Measurements from ENCODE around the gene HRH4. TPM values are rescaled to one million over a fixed set of nuclear protein-coding genes. Genes with fewer than 3 reads are reported as not detected.

The HRH4 gene
- total and polyA plus RNA-seq, 7 donors: 0.04 to 0.21 (median 0.08) TPM; not detected in 3

DNA sequence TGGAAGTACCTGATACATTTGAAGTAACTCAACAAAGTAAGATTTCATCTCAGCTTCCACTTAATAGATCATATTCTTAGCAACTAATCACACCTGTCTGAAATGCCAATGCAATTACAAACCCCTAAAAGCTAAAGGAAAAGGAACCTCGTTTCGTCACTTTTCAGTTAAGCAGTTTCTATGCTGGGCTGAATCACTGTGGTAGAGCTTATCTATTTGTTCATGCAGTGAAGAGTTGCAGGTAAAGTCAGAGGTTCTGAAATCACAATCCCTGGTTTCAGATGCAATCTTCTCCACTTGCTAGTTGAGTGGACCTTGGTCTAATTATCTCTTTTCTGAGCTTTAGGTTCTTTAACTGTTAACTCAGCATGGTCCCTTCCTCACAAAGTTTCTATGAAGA is 6.3 kb downstream of the HRH4 start:
- TF ChIP-seq CTCF (IDR thresholded peaks at IDR 0.05): no peak
- no peaks in the 10 kb centered on the region for H3K36me3 ChIP-seq (ENCODE audit: insufficient read depth in 1 of 2, low read depth in 1 of 2)
- intact Hi-C loops (cut with DNase I): no loop called here
- no peaks in the 10 kb centered on the region for H3K9me3 ChIP-seq
- no peak overlapping the region for H3K27ac ChIP-seq
- 75 to 84% (median 81%) methylated on average over 2 of the region's 2 CpGs for WGBS, 3 donors
- no peaks in the 10 kb centered on the region for H3K27me3 ChIP-seq (ENCODE audit: insufficient read depth in 3 of 3, low read length in 2 of 3)
- DNase-seq (no peak), ATAC-seq (no peak)
- no peak overlapping the region for H3K4me3 ChIP-seq
- no peaks in the 10 kb centered on the region for H3K4me1 ChIP-seq

GRCh38 chr18:24470022-24470618 is 9.7 kb downstream of the HRH4 start:
- Histone ChIP-seq H3K36me3 (ENCODE audit: insufficient read depth in 1 of 2, low read depth in 1 of 2) (no peaks in the 10 kb centered on the region), H3K9me3 (no peaks in the 10 kb centered on the region), H3K27me3 (ENCODE audit: insufficient read depth in 3 of 3, low read length in 2 of 3) (no peaks in the 10 kb centered on the region), H3K4me1 (no peaks in the 10 kb centered on the region), H3K4me3 (no peak overlapping the region), H3K27ac (no peak overlapping the region)
- no peak for DNase-seq
- no peak for TF ChIP-seq CTCF (IDR thresholded peaks at IDR 0.05)
- ATAC-seq: no peak
- 50 to 66% (median 58%) methylated on average over 3 of the region's 3 CpGs for WGBS, 3 donors
- intact Hi-C loops (cut with DNase I): no loop called here

GRCh38 chr18:24470805-24471204 is 10.4 kb downstream of the HRH4 start:
- 92 to 94% (median 92%) methylated on average over 7 of the region's 7 CpGs for WGBS, 3 donors
- H3K4me1 ChIP-seq: no peaks in the 10 kb centered on the region
- ATAC-seq: no peak
- no peaks in the 10 kb centered on the region for H3K27me3 ChIP-seq (ENCODE audit: insufficient read depth in 3 of 3, low read length in 2 of 3)
- H3K36me3 ChIP-seq (ENCODE audit: insufficient read depth in 1 of 2, low read depth in 1 of 2): no peaks in the 10 kb centered on the region
- DNase-seq: no peak
- no peak for TF ChIP-seq CTCF (IDR thresholded peaks at IDR 0.05)
- intact Hi-C loops (cut with DNase I): no loop called here
- H3K9me3 ChIP-seq: no peaks in the 10 kb centered on the region
- H3K4me3 ChIP-seq: no peak overlapping the region
- no peak overlapping the region for H3K27ac ChIP-seq

- no peak for TF ChIP-seq CTCF (IDR thresholded peaks at IDR 0.05)
- H3K9me3 ChIP-seq: no peaks in the 10 kb centered on the region
- H3K4me3 ChIP-seq: no peak overlapping the region
- H3K27me3 ChIP-seq (ENCODE audit: insufficient read depth in 3 of 3, low read length in 2 of 3): no peaks in the 10 kb centered on the region
- DNase-seq (no peak), ATAC-seq (no peak)
- no peaks in the 10 kb centered on the region for H3K36me3 ChIP-seq (ENCODE audit: insufficient read depth in 1 of 2, low read depth in 1 of 2)
- intact Hi-C loops (cut with DNase I): no loop called here
- 76 to 87% (median 78%) methylated on average over 5 of the region's 5 CpGs for WGBS, 3 donors
- H3K4me1 ChIP-seq: no peaks in the 10 kb centered on the region
- no peak overlapping the region for H3K27ac ChIP-seq
These were observed 12.2 kb downstream of the HRH4 start for GRCh38 chr18:24472591-24472990.

DNA sequence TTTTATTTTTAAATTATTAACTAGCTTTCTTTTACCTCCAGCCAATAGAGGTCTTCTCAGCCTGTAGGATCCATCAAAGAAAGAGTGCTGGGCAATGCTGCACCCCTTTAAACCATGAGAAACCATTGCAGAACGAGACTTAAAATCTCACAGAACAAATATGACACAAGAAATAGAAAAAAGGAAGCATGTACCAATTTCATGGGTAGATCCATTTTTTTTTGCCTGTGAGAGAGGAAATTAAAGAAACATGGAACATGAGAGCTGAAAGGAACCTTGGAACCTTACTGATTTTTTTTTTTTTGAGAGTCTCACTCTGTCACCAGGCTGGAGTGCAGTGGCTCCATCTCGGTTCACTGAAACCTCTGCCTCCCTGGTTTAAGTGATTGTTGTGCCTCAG is 14.0 kb downstream of the HRH4 start:
- Histone ChIP-seq H3K4me3 (no peak overlapping the region), H3K4me1 (no peaks in the 10 kb centered on the region), H3K27ac (no peak overlapping the region), H3K36me3 (ENCODE audit: insufficient read depth in 1 of 2, low read depth in 1 of 2) (no peaks in the 10 kb centered on the region), H3K27me3 (ENCODE audit: insufficient read depth in 3 of 3, low read length in 2 of 3) (no peaks in the 10 kb centered on the region), H3K9me3 (no peaks in the 10 kb centered on the region)
- intact Hi-C loops (cut with DNase I): no loop called here
- WGBS, 3 donors: 59 to 76% (median 60%) methylated on average over 2 of the region's 2 CpGs
- DNase-seq: no peak
- no peak for ATAC-seq
- TF ChIP-seq CTCF (IDR thresholded peaks at IDR 0.05): no peak

Data from psoas muscle (tissue), 8 donors.